ENCODE results near the gene VARS1. TPM values are rescaled to one million over a fixed set of nuclear protein-coding genes. Genes with fewer than 3 reads are reported as not detected.

Gene VARS1
- total RNA-seq, 6 donors from 2014 or later = 21.2 to 67.8 (median 39.7) TPM

DNA sequence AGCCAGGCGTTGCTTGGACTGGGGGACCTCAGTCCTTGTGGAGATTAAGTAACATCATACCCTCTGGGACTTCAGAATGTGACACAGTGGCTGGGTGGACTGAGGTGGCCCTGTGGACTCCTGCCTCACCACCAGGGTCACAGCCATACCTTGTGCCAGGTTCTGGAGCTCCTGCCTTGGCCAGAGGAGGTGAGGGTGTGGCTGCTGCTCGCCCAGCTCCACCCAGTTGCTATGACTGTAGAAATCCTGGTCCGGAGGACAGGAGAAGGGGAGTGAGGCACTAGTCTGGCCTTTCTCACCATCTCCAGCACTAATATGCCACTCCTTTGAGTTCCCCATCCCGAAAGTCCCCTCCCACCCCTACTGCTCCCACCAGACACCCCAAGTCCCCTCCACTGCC is 20.4 kb downstream of the VARS1 start:
- H3K36me3 ChIP-seq = peaks cover under 1 to 23% (median 18%) of the 10 kb centered on the region in 4 donors
- DNase-seq = no peak
- H3K4me1 ChIP-seq = peaks cover 7 to 22% (median 12%) of the 10 kb centered on the region in 4 donors
- WGBS, 2 donors = 75 to 76% methylated on average over 4 of the region's 4 CpGs
- H3K4me3 ChIP-seq = no peak overlapping the region
- no peaks in the 10 kb centered on the region for H3K9me3 ChIP-seq
- no peak overlapping the region for H3K27ac ChIP-seq
- no peak for ATAC-seq (ENCODE audit: low FRiP score in 2 of 2)
- TF ChIP-seq EP300 (IDR thresholded peaks at IDR 0.05) (no peak), POLR2A (IDR thresholded peaks at IDR 0.05) (no peak), POLR2AphosphoS5 (IDR thresholded peaks at IDR 0.05) (no peak)
- TF ChIP-seq, protein P1, sequence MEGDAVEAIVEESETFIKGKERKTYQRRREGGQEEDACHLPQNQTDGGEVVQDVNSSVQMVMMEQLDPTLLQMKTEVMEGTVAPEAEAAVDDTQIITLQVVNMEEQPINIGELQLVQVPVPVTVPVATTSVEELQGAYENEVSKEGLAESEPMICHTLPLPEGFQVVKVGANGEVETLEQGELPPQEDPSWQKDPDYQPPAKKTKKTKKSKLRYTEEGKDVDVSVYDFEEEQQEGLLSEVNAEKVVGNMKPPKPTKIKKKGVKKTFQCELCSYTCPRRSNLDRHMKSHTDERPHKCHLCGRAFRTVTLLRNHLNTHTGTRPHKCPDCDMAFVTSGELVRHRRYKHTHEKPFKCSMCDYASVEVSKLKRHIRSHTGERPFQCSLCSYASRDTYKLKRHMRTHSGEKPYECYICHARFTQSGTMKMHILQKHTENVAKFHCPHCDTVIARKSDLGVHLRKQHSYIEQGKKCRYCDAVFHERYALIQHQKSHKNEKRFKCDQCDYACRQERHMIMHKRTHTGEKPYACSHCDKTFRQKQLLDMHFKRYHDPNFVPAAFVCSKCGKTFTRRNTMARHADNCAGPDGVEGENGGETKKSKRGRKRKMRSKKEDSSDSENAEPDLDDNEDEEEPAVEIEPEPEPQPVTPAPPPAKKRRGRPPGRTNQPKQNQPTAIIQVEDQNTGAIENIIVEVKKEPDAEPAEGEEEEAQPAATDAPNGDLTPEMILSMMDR (IDR thresholded peaks at IDR 0.05) = no peak
- no peaks in the 10 kb centered on the region for H3K27me3 ChIP-seq

DNA sequence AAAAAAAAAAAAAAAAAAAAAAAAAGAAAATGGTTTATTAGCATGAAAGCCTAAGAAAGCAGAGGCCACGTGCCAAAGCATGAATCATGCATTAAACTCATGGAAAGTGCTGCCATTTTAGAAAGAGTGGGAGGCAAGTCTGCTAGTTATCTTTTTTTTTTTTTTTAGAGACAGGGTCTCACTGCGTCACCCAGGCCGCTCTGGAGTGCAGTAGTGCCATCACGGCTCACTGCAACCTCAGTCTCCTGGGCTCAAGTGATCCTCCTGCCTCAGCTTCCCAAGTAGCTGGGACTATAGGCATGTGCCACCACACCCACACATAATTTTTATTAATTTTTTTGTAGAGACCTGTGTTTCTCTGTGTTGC is 23.6 kb downstream of the VARS1 start:
- Histone ChIP-seq H3K4me3 (no peak overlapping the region), H3K4me1 (peaks cover 6 to 14% (median 7%) of the 10 kb centered on the region in 4 donors), H3K27me3 (no peaks in the 10 kb centered on the region), H3K36me3 (no peaks in the 10 kb centered on the region), H3K27ac (no peak overlapping the region), H3K9me3 (no peaks in the 10 kb centered on the region)
- ATAC-seq (ENCODE audit: low FRiP score in 2 of 2) (no peak), DNase-seq (no peak)
- no peak for TF ChIP-seq POLR2AphosphoS5 (IDR thresholded peaks at IDR 0.05)
- TF ChIP-seq POLR2A (IDR thresholded peaks at IDR 0.05) = no peak
- TF ChIP-seq, protein P1 (IDR thresholded peaks at IDR 0.05) = no peak
- no peak for TF ChIP-seq EP300 (IDR thresholded peaks at IDR 0.05)
- 71 to 83% methylated on average over 4 of the region's 4 CpGs for WGBS, 2 donors

- 73 to 88% methylated on average over 2 of the region's 2 CpGs for WGBS, 2 donors
- Histone ChIP-seq H3K27ac (no peak overlapping the region), H3K27me3 (no peaks in the 10 kb centered on the region), H3K4me1 (peaks cover 0 to 6% (median 4%) of the 10 kb centered on the region in 4 donors), H3K36me3 (no peaks in the 10 kb centered on the region), H3K9me3 (no peaks in the 10 kb centered on the region), H3K4me3 (no peak overlapping the region)
- TF ChIP-seq POLR2A (IDR thresholded peaks at IDR 0.05) (no peak), POLR2AphosphoS5 (IDR thresholded peaks at IDR 0.05) (no peak), EP300 (IDR thresholded peaks at IDR 0.05) (no peak)
- TF ChIP-seq, protein P1 (IDR thresholded peaks at IDR 0.05) = no peak
- no peak for ATAC-seq (ENCODE audit: low FRiP score in 2 of 2)
- no peak for DNase-seq
Measured at GRCh38 chr6:31770860-31771259, 24.7 kb downstream of the VARS1 start.

- H3K27ac ChIP-seq = no peak overlapping the region
- TF ChIP-seq EP300 (IDR thresholded peaks at IDR 0.05) (no peak), POLR2A (IDR thresholded peaks at IDR 0.05) (no peak), POLR2AphosphoS5 (IDR thresholded peaks at IDR 0.05) (no peak)
- TF ChIP-seq, protein P1 (IDR thresholded peaks at IDR 0.05) = peak; percentile 78 to 91 (median 86)
- H3K4me1 ChIP-seq = peaks cover 0 to 6% (median 4%) of the 10 kb centered on the region in 4 donors
- H3K36me3 ChIP-seq = no peaks in the 10 kb centered on the region
- peak; percentile 83 to 88 for ATAC-seq (ENCODE audit: low FRiP score in 2 of 2)
- peak in 1 of 2 donors; percentile 90 for DNase-seq
- no peak overlapping the region for H3K4me3 ChIP-seq
- H3K9me3 ChIP-seq = no peaks in the 10 kb centered on the region
- no peaks in the 10 kb centered on the region for H3K27me3 ChIP-seq
- WGBS, 2 donors = 52% methylated on average over 12 of the region's 12 CpGs
Measured at GRCh38 chr6:31769684-31770371, 25.7 kb downstream of the VARS1 start.

Data from upper lobe of left lung (tissue), 6 donors.